22Rv1 (cell line): ENCODE data around the gene PARP6.

ENCODE experiments used
- H3K27ac ChIP-seq: fragments of 450-650 bp; 2 replicates; pipeline ENCODE4 v1.5.1; 2017
- CTCF ChIP-seq: fragments of 450-650 bp; IDR thresholded peaks from 2 replicates; pipeline ENCODE4 v1.5.1; 2017; ENCODE audit warnings: mild to moderate bottlenecking
- ZFX ChIP-seq: fragments of 450-650 bp; IDR thresholded peaks from 2 replicates; pipeline ENCODE4 v1.6.1; 2017; ENCODE audit warnings: antibody characterized with exemption, borderline replicate concordance

PARP6 gene

GRCh38 chr15:72217216-72217615, 55.1 kb downstream of the PARP6 start:
- H3K27ac ChIP-seq = no peak overlapping the region
- TF ChIP-seq CTCF = no peak
- no peak for TF ChIP-seq ZFX

DNA sequence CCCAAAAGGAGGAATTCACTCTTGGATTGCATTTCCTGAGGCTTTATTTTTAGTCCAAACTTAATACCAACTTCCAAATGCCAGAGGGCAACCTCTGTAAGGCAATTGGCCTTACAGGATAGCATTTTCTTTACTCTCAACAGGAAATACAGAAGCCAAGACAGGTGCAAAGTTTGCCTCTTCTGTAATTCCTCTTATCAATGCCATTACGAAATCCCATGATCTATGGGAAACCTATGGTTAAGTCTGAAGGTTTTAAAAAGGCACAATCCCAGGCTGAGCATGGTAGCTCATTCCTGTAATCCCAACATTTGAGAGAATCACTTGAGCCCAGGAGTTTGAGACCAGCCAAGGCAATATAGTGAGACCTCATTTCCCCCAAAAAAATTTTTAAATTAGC, 56.3 kb downstream of the PARP6 start:
- TF ChIP-seq ZFX = no peak
- no peak for TF ChIP-seq CTCF
- no peak overlapping the region for H3K27ac ChIP-seq

DNA sequence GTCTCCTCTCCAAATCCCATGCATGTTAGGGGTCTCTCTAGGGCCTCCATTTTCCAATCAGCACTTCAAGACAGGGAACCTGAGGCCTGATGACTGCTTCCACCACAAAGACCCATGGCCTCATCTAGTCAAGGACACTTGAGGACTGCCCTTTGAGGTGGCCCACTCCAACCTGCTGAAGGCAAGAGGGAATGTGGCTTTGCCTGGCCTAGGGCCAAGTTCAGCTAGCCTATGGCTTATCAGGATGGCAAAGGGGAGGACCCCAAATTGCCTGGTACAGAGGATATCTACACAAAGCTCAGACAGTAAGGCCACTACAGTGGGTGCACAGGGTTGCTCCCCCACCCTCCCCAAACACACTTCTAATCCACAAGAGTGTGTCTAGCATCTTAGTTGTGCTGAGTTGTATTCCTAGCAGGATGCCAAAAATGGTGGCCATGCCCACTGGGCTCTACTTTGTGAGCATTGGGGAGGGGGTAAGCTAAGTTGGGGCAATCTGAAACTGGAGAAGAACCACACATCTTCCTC, 64.7 kb downstream of the PARP6 start:
- TF ChIP-seq CTCF (no peak), ZFX (no peak)
- no peak overlapping the region for H3K27ac ChIP-seq

DNA sequence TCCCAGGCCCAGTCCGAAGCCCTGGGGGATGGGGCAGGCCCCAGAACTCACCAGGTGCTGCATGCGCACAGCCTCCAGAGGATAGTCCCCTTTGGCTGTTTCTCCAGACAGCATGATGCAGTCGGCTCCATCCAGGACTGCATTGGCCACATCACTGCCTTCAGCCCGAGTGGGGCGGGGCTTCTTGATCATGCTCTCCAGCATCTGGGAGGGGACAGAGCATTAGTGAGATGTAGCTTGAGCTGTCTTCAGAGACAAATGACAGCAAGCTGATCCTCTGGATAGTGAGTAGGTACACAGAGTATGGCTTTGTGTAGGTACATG, 65.7 kb downstream of the PARP6 start:
- TF ChIP-seq ZFX = no peak
- TF ChIP-seq CTCF = no peak
- H3K27ac ChIP-seq = no peak overlapping the region

DNA sequence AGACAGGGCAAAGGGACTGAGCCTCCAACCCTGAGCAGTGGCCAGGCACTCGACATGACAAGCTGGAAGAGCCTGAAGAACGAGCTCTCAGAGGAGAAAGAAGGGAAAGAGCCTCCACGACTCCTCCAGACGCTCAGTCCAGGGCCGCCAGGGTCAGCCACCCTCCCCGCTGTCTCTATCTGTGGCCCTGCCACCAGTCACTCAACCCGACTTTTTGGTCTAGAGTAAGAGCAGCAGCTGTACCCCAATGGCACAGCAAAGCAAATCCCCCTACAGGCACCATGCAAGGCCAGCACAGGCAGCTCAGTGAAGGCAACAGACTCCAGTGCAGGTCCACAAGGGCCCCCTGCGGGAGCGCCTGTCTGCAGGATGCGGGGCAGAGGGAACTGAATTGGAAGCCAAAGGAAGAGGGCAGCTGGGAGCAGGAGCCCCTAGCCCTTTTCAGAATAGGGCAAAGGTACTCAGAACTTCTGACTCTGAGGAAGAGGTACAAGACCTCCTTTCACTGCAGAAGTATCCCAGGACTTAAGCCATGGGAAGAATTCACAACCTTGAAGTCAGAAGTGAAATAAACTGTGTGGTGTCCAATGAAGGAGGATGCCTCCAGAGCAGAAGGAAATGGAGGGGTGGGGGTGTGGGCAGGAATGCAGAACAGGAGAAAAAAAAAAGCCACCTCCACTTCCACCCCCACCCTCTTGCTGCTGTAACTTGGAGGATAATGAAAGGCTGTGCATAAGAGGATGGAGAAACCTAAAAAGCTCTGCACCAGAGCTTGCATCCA, 66.3 kb downstream of the PARP6 start:
- no peak overlapping the region for H3K27ac ChIP-seq
- no peak for TF ChIP-seq CTCF
- TF ChIP-seq ZFX = no peak

GRCh38 chr15:72205273-72205672, 67.1 kb downstream of the PARP6 start:
- TF ChIP-seq CTCF (no peak), ZFX (no peak)
- no peak overlapping the region for H3K27ac ChIP-seq

DNA sequence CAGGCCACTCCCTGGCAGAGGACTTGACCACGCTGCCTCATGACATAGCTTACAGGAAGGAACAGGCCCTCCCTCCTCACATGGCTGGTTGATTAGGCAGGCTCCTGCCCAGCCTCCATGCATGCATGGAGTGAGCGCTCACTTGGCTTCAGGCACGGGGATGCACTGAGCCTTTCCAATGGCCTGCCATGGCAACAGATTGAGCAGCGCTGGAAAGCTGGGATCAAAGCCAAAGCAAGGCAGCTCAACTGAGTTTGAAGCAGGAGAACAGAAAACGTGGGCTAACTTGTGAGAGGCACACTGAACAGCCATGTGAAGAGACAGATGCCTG, 68.9 kb downstream of the PARP6 start:
- peak overlapping the region; percentile 4; the same call in 1 of the 2 replicates for H3K27ac ChIP-seq
- no peak for TF ChIP-seq ZFX
- TF ChIP-seq CTCF = no peak
